Measurements from ENCODE around the gene C8B. TPM values are rescaled to one million over a fixed set of nuclear protein-coding genes. Genes with fewer than 3 reads are reported as not detected.

The C8B gene
- polyA plus RNA-seq, 4 donors, result 0.06 to 0.45 (median 0.15) TPM; not detected in 1

DNA sequence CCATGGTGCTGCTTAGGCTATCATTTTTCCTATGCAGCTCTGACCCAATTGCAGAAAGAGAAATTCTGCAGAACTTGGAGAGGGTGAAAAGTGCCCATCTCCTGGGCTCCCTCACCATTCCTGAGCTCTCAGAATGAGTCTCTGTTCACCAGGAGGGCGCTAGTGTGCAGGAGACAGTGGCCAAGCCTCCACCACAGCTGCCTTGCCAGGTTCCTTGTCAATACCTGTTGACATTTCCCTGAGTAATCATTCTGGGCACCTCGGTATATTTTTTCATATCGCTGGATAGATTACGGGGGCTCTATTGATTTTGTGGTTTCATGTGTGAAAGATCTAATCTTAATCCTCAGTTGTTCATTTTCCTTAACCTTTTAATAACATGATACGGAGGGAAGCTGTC is 13.0 kb upstream of the C8B start:
- DNase-seq (no peak), FAIRE-seq (no peak)
- Histone ChIP-seq H3K4me1 (ENCODE audit: control insufficient read depth in 3 of 3, insufficient read depth in 2 of 3, low read depth in 1 of 3, low read length in 2 of 3) (no peaks in the 10 kb centered on the region), H3K36me3 (ENCODE audit: control insufficient read depth in 3 of 3, insufficient read depth in 2 of 3, low read depth in 1 of 3, low read length in 3 of 3) (no peaks in the 10 kb centered on the region), H3K27ac (ENCODE audit: low read depth in 1 of 3, low read length in 2 of 3) (no peak overlapping the region), H3K27me3 (ENCODE audit: control insufficient read depth in 3 of 3, insufficient read depth in 3 of 3, low read length in 3 of 3) (no peaks in the 10 kb centered on the region), H3K9me3 (ENCODE audit: control insufficient read depth in 2 of 2, insufficient read depth in 1 of 2, low read depth in 1 of 2, low read length in 1 of 2) (no peaks in the 10 kb centered on the region), H3K4me3 (ENCODE audit: low read depth in 1 of 3, low read length in 3 of 3) (no peak overlapping the region)
- 43 to 74% (median 53%) methylated on average over 5 of the region's 5 CpGs for WGBS, 3 donors

DNA sequence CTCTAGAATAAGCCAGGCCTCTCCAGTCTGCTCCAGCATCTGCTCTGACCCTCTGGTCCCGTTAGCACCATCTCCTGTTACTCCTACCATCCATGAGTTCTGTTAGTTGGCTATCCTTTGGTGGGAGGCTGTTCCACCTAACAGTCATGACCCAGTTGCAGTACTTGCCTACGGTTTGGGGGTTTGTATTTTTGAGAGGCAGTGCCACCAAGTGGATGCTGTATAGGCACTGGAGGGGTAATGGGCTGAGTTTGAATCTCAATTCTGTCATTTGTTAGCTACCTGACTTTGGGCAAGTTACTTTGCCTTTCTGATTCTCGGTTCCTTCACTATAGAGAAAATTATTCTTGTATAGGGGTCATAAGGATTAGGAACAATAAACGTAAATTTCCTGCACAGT is 12.1 kb upstream of the C8B start:
- Histone ChIP-seq H3K27ac (ENCODE audit: low read depth in 1 of 3, low read length in 2 of 3) (no peak overlapping the region), H3K4me1 (ENCODE audit: control insufficient read depth in 3 of 3, insufficient read depth in 2 of 3, low read depth in 1 of 3, low read length in 2 of 3) (no peaks in the 10 kb centered on the region), H3K36me3 (ENCODE audit: control insufficient read depth in 3 of 3, insufficient read depth in 2 of 3, low read depth in 1 of 3, low read length in 3 of 3) (no peaks in the 10 kb centered on the region), H3K9me3 (ENCODE audit: control insufficient read depth in 2 of 2, insufficient read depth in 1 of 2, low read depth in 1 of 2, low read length in 1 of 2) (no peaks in the 10 kb centered on the region), H3K4me3 (ENCODE audit: low read depth in 1 of 3, low read length in 3 of 3) (no peak overlapping the region), H3K27me3 (ENCODE audit: control insufficient read depth in 3 of 3, insufficient read depth in 3 of 3, low read length in 3 of 3) (no peaks in the 10 kb centered on the region)
- DNase-seq, result no peak
- no peak for FAIRE-seq
- 57 to 77% (median 74%) methylated on average over 4 of the region's 4 CpGs for WGBS, 3 donors

- no peaks in the 10 kb centered on the region for H3K4me1 ChIP-seq (ENCODE audit: control insufficient read depth in 3 of 3, insufficient read depth in 2 of 3, low read depth in 1 of 3, low read length in 2 of 3)
- FAIRE-seq (no peak), DNase-seq (no peak)
- no peaks in the 10 kb centered on the region for H3K36me3 ChIP-seq (ENCODE audit: control insufficient read depth in 3 of 3, insufficient read depth in 2 of 3, low read depth in 1 of 3, low read length in 3 of 3)
- no peaks in the 10 kb centered on the region for H3K9me3 ChIP-seq (ENCODE audit: control insufficient read depth in 2 of 2, insufficient read depth in 1 of 2, low read depth in 1 of 2, low read length in 1 of 2)
- no peak overlapping the region for H3K27ac ChIP-seq (ENCODE audit: low read depth in 1 of 3, low read length in 2 of 3)
- no peaks in the 10 kb centered on the region for H3K27me3 ChIP-seq (ENCODE audit: control insufficient read depth in 3 of 3, insufficient read depth in 3 of 3, low read length in 3 of 3)
- H3K4me3 ChIP-seq (ENCODE audit: low read depth in 1 of 3, low read length in 3 of 3), result no peak overlapping the region
- 74 to 89% (median 79%) methylated on average over 4 of the region's 4 CpGs for WGBS, 3 donors
Measured at GRCh38 chr1:56975446-56975845, 9.6 kb upstream of the C8B start.

- FAIRE-seq (no peak), DNase-seq (no peak)
- Histone ChIP-seq H3K9me3 (ENCODE audit: control insufficient read depth in 2 of 2, insufficient read depth in 1 of 2, low read depth in 1 of 2, low read length in 1 of 2) (no peaks in the 10 kb centered on the region), H3K27ac (ENCODE audit: low read depth in 1 of 3, low read length in 2 of 3) (no peak overlapping the region), H3K27me3 (ENCODE audit: control insufficient read depth in 3 of 3, insufficient read depth in 3 of 3, low read length in 3 of 3) (peaks cover 0 to 2% (median 0%) of the 10 kb centered on the region in 3 donors), H3K36me3 (ENCODE audit: control insufficient read depth in 3 of 3, insufficient read depth in 2 of 3, low read depth in 1 of 3, low read length in 3 of 3) (no peaks in the 10 kb centered on the region), H3K4me3 (ENCODE audit: low read depth in 1 of 3, low read length in 3 of 3) (no peak overlapping the region), H3K4me1 (ENCODE audit: control insufficient read depth in 3 of 3, insufficient read depth in 2 of 3, low read depth in 1 of 3, low read length in 2 of 3) (peaks cover 0 to 2% (median 0%) of the 10 kb centered on the region in 3 donors)
- WGBS, 3 donors, result 70 to 82% (median 81%) methylated on average over 5 of the region's 5 CpGs
Measured at GRCh38 chr1:56973923-56974742, 8.3 kb upstream of the C8B start.

- FAIRE-seq (no peak), DNase-seq (no peak)
- Histone ChIP-seq H3K27ac (ENCODE audit: low read depth in 1 of 3, low read length in 2 of 3) (no peak overlapping the region), H3K4me1 (ENCODE audit: control insufficient read depth in 3 of 3, insufficient read depth in 2 of 3, low read depth in 1 of 3, low read length in 2 of 3) (peaks cover 0 to 4% (median 2%) of the 10 kb centered on the region in 3 donors), H3K36me3 (ENCODE audit: control insufficient read depth in 3 of 3, insufficient read depth in 2 of 3, low read depth in 1 of 3, low read length in 3 of 3) (no peaks in the 10 kb centered on the region), H3K9me3 (ENCODE audit: control insufficient read depth in 2 of 2, insufficient read depth in 1 of 2, low read depth in 1 of 2, low read length in 1 of 2) (no peaks in the 10 kb centered on the region), H3K4me3 (ENCODE audit: low read depth in 1 of 3, low read length in 3 of 3) (no peak overlapping the region), H3K27me3 (ENCODE audit: control insufficient read depth in 3 of 3, insufficient read depth in 3 of 3, low read length in 3 of 3) (peaks cover 0 to 2% (median 0%) of the 10 kb centered on the region in 3 donors)
- WGBS, 3 donors, result 55 to 79% (median 70%) methylated on average over 1 of the region's 1 CpG
Measured at GRCh38 chr1:56972976-56973375, 7.2 kb upstream of the C8B start.

GRCh38 chr1:56970280-56970679 is 4.5 kb upstream of the C8B start:
- no peak for FAIRE-seq
- Histone ChIP-seq H3K4me1 (ENCODE audit: control insufficient read depth in 3 of 3, insufficient read depth in 2 of 3, low read depth in 1 of 3, low read length in 2 of 3) (peaks cover 0 to 23% (median 4%) of the 10 kb centered on the region in 3 donors), H3K9me3 (ENCODE audit: control insufficient read depth in 2 of 2, insufficient read depth in 1 of 2, low read depth in 1 of 2, low read length in 1 of 2) (no peaks in the 10 kb centered on the region), H3K4me3 (ENCODE audit: low read depth in 1 of 3, low read length in 3 of 3) (no peak overlapping the region), H3K36me3 (ENCODE audit: control insufficient read depth in 3 of 3, insufficient read depth in 2 of 3, low read depth in 1 of 3, low read length in 3 of 3) (no peaks in the 10 kb centered on the region), H3K27ac (ENCODE audit: low read depth in 1 of 3, low read length in 2 of 3) (no peak overlapping the region), H3K27me3 (ENCODE audit: control insufficient read depth in 3 of 3, insufficient read depth in 3 of 3, low read length in 3 of 3) (peaks cover 0 to 2% (median 0%) of the 10 kb centered on the region in 3 donors)
- DNase-seq, result no peak
- 83 to 90% (median 86%) methylated on average over 1 of the region's 1 CpG for WGBS, 3 donors

DNA sequence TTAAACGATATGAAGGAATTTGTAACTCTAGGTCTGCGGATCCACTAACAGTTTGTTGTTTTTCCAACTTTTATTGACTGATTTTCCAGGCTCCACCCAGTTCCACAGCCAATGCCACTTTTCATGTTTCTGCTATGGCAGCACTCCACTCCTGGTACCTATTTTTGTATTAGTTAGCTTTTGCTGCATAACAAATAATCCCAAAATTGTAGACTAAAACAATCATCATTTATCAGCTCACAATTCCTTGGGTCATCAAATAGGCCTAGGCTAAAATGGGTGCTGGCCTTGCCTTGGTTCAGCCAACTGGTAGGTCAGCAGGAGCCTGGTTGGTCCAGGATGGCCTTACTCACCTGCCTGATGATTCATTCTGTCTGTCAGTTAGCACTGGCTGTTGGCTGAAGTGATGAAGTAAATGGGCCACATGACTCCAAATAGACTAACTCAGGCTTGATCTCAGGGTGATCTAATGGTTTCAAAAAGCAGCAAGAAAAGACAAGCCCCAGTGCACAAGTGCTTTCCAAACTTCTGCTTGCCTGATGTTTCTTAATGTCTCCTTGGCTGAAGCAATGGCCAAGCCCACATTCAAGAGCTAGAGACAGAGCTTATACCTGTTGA is 3.2 kb upstream of the C8B start:
- Histone ChIP-seq H3K4me3 (ENCODE audit: low read depth in 1 of 3, low read length in 3 of 3) (no peak overlapping the region), H3K27me3 (ENCODE audit: control insufficient read depth in 3 of 3, insufficient read depth in 3 of 3, low read length in 3 of 3) (peaks cover 0 to 2% (median 0%) of the 10 kb centered on the region in 3 donors), H3K36me3 (ENCODE audit: control insufficient read depth in 3 of 3, insufficient read depth in 2 of 3, low read depth in 1 of 3, low read length in 3 of 3) (no peaks in the 10 kb centered on the region), H3K9me3 (ENCODE audit: control insufficient read depth in 2 of 2, insufficient read depth in 1 of 2, low read depth in 1 of 2, low read length in 1 of 2) (no peaks in the 10 kb centered on the region), H3K4me1 (ENCODE audit: control insufficient read depth in 3 of 3, insufficient read depth in 2 of 3, low read depth in 1 of 3, low read length in 2 of 3) (peaks cover 0 to 23% (median 4%) of the 10 kb centered on the region in 3 donors), H3K27ac (ENCODE audit: low read depth in 1 of 3, low read length in 2 of 3) (no peak overlapping the region)
- DNase-seq (no peak), FAIRE-seq (no peak)
- 80 to 92% (median 91%) methylated on average over 2 of the region's 2 CpGs for whole genome bisulfite sequencing, 3 donors

GRCh38 chr1:56967900-56968832 is 2.4 kb upstream of the C8B start:
- DNase-seq, result peak; percentile 70 to 75
- no peak for FAIRE-seq

More at GRCh38 chr1:56967900-56968832, 2.4 kb upstream of the C8B start:
- WGBS, 3 donors, result 23 to 32% (median 24%) methylated on average over 15 of the region's 15 CpGs
- peaks cover 0 to 2% (median 0%) of the 10 kb centered on the region in 3 donors for H3K27me3 ChIP-seq (ENCODE audit: control insufficient read depth in 3 of 3, insufficient read depth in 3 of 3, low read length in 3 of 3)
- H3K4me1 ChIP-seq (ENCODE audit: control insufficient read depth in 3 of 3, insufficient read depth in 2 of 3, low read depth in 1 of 3, low read length in 2 of 3), result peaks cover 0 to 23% (median 4%) of the 10 kb centered on the region in 3 donors
- H3K9me3 ChIP-seq (ENCODE audit: control insufficient read depth in 2 of 2, insufficient read depth in 1 of 2, low read depth in 1 of 2, low read length in 1 of 2), result no peaks in the 10 kb centered on the region
- H3K27ac ChIP-seq (ENCODE audit: low read depth in 1 of 3, low read length in 2 of 3), result peak overlapping the region in 1 of 3 donors; percentile 62
- H3K4me3 ChIP-seq (ENCODE audit: low read depth in 1 of 3, low read length in 3 of 3), result no peak overlapping the region
- H3K36me3 ChIP-seq (ENCODE audit: control insufficient read depth in 3 of 3, insufficient read depth in 2 of 3, low read depth in 1 of 3, low read length in 3 of 3), result no peaks in the 10 kb centered on the region
